ENCODE data around the gene HLA-DQA1.
"Not testable (repeated sequence)": the region's sequence is repeated elsewhere in the genome, so short reads cannot be mapped to it uniquely, and the experiment has no call there.

Gene HLA-DQA1

GRCh38 chr6:32637219-32637880 lies at the start of gene HLA-DQA1:
Gene HLA-DQA1, plus strand, starts transcription at chr6:32637406. Its CDS starts 53 bp downstream, at chr6:32637459.
- DNase-seq: no peak

- DNase-seq: no peak
Observed at GRCh38 chr6:32588156-32588555, 49.0 kb upstream of the HLA-DQA1 start.

- no peak for DNase-seq
Observed at GRCh38 chr6:32589596-32590449, 47.4 kb upstream of the HLA-DQA1 start, which contains the start of gene HLA-DRB1. Gene HLA-DRB1, minus strand, starts transcription at chr6:32589848. Its CDS starts 106 bp downstream, at chr6:32589742.

GRCh38 chr6:32590713-32591112 lies 46.5 kb upstream of the HLA-DQA1 start:
- DNase-seq: not testable (repeated sequence)

- DNase-seq: no peak
Observed at GRCh38 chr6:32597024-32597423, 40.2 kb upstream of the HLA-DQA1 start.

DNA sequence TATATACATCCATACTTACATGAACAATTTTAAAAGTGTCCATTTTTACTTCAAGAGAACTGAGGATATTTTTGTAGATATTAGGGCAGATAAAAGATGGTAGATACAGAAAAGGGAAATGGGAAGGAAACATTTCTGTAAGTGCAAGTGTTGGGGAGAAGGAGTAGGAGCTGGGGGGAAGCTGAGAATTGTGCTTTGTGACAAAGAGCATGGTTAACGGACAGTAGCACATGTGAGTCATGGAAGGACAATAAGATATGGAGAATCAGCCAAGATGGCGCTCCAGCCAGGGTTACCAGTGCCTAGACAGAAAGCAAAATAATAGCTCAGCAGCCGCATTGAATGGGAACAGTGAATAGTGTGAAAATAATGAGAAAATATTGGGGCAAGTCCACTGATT lies 34.8 kb upstream of the HLA-DQA1 start:
- no peak for DNase-seq

DNA sequence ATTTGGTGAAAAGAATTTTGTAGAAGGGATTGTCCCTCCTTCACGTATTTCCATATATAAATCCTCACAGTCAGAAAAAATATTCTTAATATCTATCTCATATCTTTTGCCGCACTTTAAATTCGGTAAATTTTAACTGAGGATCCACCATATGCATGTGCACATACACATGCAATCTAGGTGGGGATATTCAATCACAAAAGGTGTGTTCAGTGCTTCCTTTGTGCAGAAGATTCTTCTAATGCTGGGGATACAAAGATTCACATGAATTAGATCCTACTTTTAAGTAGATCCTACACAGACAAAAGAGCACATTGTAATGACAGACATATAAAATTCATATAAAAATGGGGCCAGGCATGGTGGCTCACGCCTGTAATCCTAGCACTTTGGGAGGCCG lies 34.0 kb upstream of the HLA-DQA1 start:
- no peak for DNase-seq

DNA sequence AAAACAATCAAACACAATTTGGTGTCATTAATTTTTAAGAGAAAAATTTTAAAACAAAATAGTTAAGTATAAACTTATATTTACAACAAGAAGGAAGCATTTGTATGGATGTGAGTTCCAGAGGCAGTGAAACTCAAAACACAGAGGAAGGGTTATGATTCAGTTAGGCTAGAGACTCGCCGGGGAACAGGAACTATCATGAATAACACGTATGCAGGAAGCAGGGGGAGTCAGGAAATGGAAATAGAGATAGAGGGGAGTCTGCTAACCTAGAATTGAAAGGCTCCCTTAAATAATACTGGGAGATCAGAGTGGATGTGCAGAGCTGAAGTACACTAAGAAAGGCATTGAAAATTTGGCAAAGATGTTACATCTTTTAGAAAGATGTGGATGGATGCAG lies 33.3 kb upstream of the HLA-DQA1 start:
- no peak for DNase-seq

DNA sequence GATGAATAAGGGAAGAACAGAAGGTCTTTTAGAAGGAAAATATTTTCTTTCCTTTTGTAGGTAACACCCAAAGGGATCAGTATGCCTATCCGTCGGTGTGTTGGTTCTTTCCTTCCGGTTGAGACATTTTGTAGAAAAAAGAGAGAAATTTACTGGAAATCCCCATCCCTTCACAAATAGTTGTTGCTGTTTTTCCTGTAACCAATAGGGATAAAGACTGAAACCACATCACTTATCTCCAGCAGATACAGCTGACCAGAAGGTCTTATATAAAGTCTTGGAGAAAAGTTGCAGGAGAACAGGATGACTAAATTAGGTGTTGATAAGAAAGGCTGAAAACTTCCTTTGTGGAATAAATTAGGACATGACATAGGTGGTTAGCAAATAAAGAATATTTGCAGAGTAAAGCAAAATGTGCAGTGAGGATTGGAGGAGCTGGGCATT lies 32.8 kb upstream of the HLA-DQA1 start:
- DNase-seq: no peak

GRCh38 chr6:32607263-32607987 lies 29.8 kb upstream of the HLA-DQA1 start:
- DNase-seq: no peak

GRCh38 chr6:32607988-32608298 lies 29.3 kb upstream of the HLA-DQA1 start:
- no peak for DNase-seq

- DNase-seq: no peak
Observed at GRCh38 chr6:32608362-32608761, 28.8 kb upstream of the HLA-DQA1 start.

- DNase-seq: no peak
Observed at GRCh38 chr6:32609391-32609730, 27.8 kb upstream of the HLA-DQA1 start.

GRCh38 chr6:32609731-32610640 lies 27.2 kb upstream of the HLA-DQA1 start:
- DNase-seq: no peak

DNA sequence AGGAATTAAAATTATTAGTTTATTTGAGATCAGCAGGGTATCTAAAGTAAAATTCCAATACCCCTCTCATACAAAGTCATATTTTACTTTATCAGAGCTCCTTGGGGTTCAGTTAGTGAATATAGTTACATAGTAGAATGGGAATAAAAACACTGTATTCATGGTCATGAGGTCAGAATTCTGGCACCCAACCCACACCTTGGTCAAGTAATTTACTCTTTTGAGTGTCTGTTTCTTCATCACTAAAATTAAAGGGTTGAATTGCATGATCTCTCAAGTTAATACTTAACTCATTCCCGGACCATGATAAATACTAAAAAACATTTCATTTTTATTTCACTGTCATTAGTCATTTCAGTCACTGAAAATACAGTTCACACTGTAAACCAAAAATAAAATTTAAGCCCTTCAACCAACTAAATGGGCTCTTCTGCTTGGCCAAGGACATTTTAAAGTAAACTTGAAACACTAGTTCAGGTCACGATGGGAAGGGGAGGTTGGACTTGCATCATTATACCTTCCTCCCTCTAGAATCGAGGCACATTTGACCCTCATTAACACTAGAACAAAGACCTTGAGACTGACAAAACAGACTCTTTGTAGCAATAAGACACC lies 26.4 kb upstream of the HLA-DQA1 start:
- DNase-seq: no peak

GRCh38 chr6:32613475-32613874 lies 23.7 kb upstream of the HLA-DQA1 start:
- DNase-seq: no peak

- DNase-seq: no peak
Observed at GRCh38 chr6:32614366-32615081, 22.7 kb upstream of the HLA-DQA1 start.

DNA sequence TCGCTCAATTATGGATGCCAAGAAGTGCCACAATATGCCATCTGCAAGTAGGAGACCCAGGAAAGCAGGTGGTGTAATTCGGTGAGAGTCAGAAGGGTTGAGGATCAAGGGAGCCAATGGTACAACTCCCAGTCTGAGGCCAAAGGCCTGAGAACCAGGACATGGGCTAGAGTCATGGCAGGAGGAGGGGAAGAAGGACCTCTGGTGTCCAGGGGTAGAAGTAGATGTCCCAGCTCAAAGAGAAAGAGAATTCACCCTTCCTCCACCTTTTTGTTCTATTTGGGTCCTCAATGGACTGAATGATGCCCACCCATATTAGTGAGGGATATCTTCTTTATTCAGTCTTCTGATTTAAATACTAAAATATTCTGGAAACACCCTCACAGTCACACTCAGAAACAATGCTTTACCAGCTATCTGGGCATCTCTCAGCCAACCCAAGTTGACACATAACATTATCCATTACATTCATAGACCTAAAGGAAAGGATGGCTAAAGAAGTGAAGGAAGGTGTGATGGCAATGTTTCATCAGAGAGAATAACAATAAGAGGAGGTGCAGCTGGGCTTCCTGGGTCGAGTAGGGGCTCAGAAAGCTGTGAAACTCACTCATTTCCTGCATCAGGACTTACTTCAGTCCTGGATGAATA lies 21.2 kb upstream of the HLA-DQA1 start:
- no peak for DNase-seq

DNA sequence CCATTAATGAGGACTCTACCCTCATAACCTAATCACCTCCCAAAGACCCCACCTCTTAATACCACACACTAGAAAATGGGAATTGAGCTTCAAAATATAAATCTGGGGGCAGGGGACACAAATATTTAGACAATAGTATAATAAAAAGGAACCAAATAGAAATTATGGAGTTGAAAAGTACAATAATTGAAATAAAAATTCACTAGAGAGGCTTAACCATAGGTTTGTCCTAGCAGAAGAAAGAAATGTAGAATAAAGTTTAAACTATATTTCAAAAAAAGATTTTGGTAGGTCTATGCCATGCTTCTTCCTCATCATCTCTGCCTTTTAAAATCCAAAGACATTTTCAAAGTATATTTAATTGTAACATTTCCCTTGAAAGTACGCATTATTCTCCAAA lies 19.5 kb upstream of the HLA-DQA1 start:
- no peak for DNase-seq

DNA sequence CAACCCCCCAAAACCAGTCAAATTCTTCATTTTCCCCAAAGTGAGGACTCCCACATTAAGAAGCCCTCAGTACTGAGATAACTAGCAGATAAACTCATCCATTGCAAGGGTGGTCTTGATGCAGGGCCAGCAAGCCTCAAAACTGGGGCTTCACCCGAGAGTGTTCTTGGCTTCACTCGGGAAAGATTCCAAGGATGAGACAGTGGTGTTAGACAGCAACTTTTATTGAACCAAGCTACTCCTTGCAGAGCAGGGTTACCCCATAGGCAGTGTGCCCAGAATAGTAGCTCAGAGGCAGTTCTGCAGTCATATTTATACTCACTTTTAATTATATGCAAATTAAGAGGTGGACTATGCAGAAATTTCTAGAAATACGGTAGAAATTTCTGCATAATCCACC lies 15.8 kb upstream of the HLA-DQA1 start:
- no peak for DNase-seq

Measured in NCI-H1694 treated with DMSO at 0.1 percent for 48 hours (cell line).